HepG2 (cell line): ENCODE measurements around the gene DISP2. TPM values are rescaled to one million over a fixed set of nuclear protein-coding genes. Genes with fewer than 3 reads are reported as not detected.

ENCODE experiments used
- ATAC-seq: fragments of 200-7000 bp; cut with Tn5 transposase; 3 replicates; pipeline ENCODE4 v1.9.1; 2020; ENCODE audit warnings: mild to moderate bottlenecking, moderate library complexity
- BruUV-seq: library from RNA; stranded (reverse); fragments of 400-500 nt; replicated peaks from 2 replicates; lab custom pipeline; 2021; lab: Mats Ljungman, UMichigan
- CTCF ChIA-PET: fragments of 300-600 bp; formaldehyde crosslinking; extraction: SDS; loops from one replicate; lab custom pipeline; 2021; ENCODE audit warnings: low total read pairs, inconsistent platforms, low intra/inter-chr PET ratio; lab: Yijun Ruan, JAX
- POLR2A ChIA-PET: fragments of 350-600 bp; sonication (Branson Sonifier 250); formaldehyde crosslinking; loops from one replicate; lab custom pipeline; 2020; ENCODE audit warnings: antibody characterized with exemption, inconsistent platforms; lab: Yijun Ruan, JAX
- DNase-seq: peaks from one replicate; pipeline ENCODE4 v3.0.0-alpha.2; 2015; ENCODE audit warnings: low spot score
- FAIRE-seq: peaks from 3 replicates; lab custom pipeline; 2011; peaks lifted over from hg19 to GRCh38; lab: Jason Lieb, UNC
- H2AFZ ChIP-seq: one replicate; pipeline ENCODE4 v1.6.1; 2011; ENCODE audit warnings: low read length, inconsistent platforms
- H3K27ac ChIP-seq: fragments of 300-600 bp; 3 replicates; pipeline ENCODE4 v1.8.0; 2011; ENCODE audit warnings: mixed run types, mild to moderate bottlenecking, mixed read lengths, low read length, inconsistent platforms; ENCODE audit not compliant: insufficient read depth; ENCODE audit errors: extremely low read length
- H3K27me3 ChIP-seq, 2 experiments: fragments of 200-600 bp in 1 of 2; 2 replicates in 1 of 2; 3 replicates in 1 of 2; pipeline versions ENCODE4 v1.6.0 to v1.8.0; 2011; ENCODE audit warnings: low read length in 2 of 2, mild to moderate bottlenecking in 2 of 2, moderate library complexity in 2 of 2, inconsistent platforms in 1 of 2; ENCODE audit not compliant: insufficient read depth in 2 of 2, control insufficient read depth in 1 of 2
- H3K36me3 ChIP-seq, 2 experiments: fragments of 200-600 bp in 1 of 2; replicated peaks in 1 of 2; 2 replicates in 1 of 2; 3 replicates in 1 of 2; pipeline versions ENCODE4 v1.5.1 to v1.8.0; 2011; ENCODE audit warnings: low read length in 2 of 2, inconsistent platforms in 1 of 2; ENCODE audit not compliant: insufficient read depth in 2 of 2, control insufficient read depth in 1 of 2
- H3K4me1 ChIP-seq: 2 replicates; pipeline ENCODE4 v1.5.1; 2012; ENCODE audit warnings: low read length, inconsistent platforms; ENCODE audit not compliant: insufficient read depth
- H3K4me2 ChIP-seq: 2 replicates; pipeline ENCODE4 v1.6.0; 2011; ENCODE audit warnings: low read depth, low read length, inconsistent platforms
- H3K4me3 ChIP-seq, 3 experiments: fragments of 200-600 bp in 1 of 3; sonication (generic), shearing (Covaris generic) in 1 of 3; replicated peaks in 1 of 3; 2 replicates each; pipeline ENCODE4 v1.5.1; 2011 to 2016; ENCODE audit warnings: low read length in 3 of 3, inconsistent platforms in 2 of 3, low read depth in 2 of 3, mild to moderate bottlenecking in 2 of 3, control low read depth in 1 of 3, mixed read lengths in 1 of 3; ENCODE audit not compliant: insufficient read depth in 1 of 3
- H3K79me2 ChIP-seq: one replicate; pipeline ENCODE4 v1.6.1; 2011; ENCODE audit warnings: low read length, inconsistent platforms; ENCODE audit not compliant: insufficient read depth
- H3K9ac ChIP-seq: 2 replicates; pipeline ENCODE4 v1.6.0; 2011; ENCODE audit warnings: mild to moderate bottlenecking, low read depth, low read length, inconsistent platforms; ENCODE audit not compliant: insufficient read depth
- H3K9me3 ChIP-seq: 2 replicates; pipeline ENCODE4 v1.5.1; 2012; ENCODE audit warnings: mild to moderate bottlenecking, low read length
- H4K20me1 ChIP-seq: 2 replicates; pipeline ENCODE4 v1.6.0; 2011; ENCODE audit warnings: inconsistent platforms, mild to moderate bottlenecking, low read length, moderate library complexity; ENCODE audit not compliant: insufficient read depth
- FOSL2 ChIP-seq: sonication (generic); formaldehyde crosslinking; IDR thresholded peaks from 2 replicates; pipeline ENCODE4 v1.4.0; 2020; ENCODE audit warnings: missing genetic modification reagents
- HCFC1 ChIP-seq: fragments of 150-350 bp; IDR thresholded peaks from 2 replicates; pipeline ENCODE4 v1.6.1; 2014; ENCODE audit warnings: low read depth, low read length
- SAP130 ChIP-seq: IDR thresholded peaks from 2 replicates; pipeline ENCODE4 v1.6.1; 2016; ENCODE audit warnings: low read depth
- ZNF543 ChIP-seq: sonication (generic); formaldehyde crosslinking; IDR thresholded peaks from 2 replicates; pipeline ENCODE4 v1.4.0; 2020; ENCODE audit warnings: mild to moderate bottlenecking, missing genetic modification reagents
- WGBS: methylation state at CpG from one replicate; pipeline ENCODE4 v1.1.6; 2017; ENCODE audit warnings: low lambda C conversion rate; 5-methylcytosine and 5-hydroxymethylcytosine counted together
- in situ Hi-C: cut with HindIII; loops from 2 replicates; pipeline ENCODE4 v1.10.0; 2017; ENCODE audit warnings: low pct_unique_long_range_greater_than_20kb; ENCODE audit not compliant: extremely low pct_ligation_motif_present
- intact Hi-C: fragments of 100-400 bp; cut with micrococcal nuclease; formaldehyde crosslinking; loops from one replicate; pipeline ENCODE4 v1.10.0; 2022; ENCODE audit not compliant: unreplicated experiment
- polyA plus RNA-seq, 8 experiments: library from polyadenylated mRNA; depleted of rRNA in 3 of 8; stranded (reverse) in 7 of 8; unstranded in 1 of 8; fragments of >200 nt; fragmentation: Illumina TruSeq in 4 of 8; extraction: Trizol in 4 of 8; gene quantifications; 2 replicates each; pipeline versions ENCODE4 v1.2.1 to v1.2.3, GENCODE V29; 2011 to 2016; ENCODE audit warnings: low read depth in 4 of 8, missing spikeins in 1 of 8, mixed read lengths in 1 of 8; ENCODE audit not compliant: insufficient read depth in 1 of 8
- total RNA-seq, 5 experiments: library from RNA; depleted of rRNA; stranded (reverse); fragments of >200 nt; fragmentation: Illumina TruSeq; extraction: Trizol; gene quantifications; 2 replicates each; pipeline ENCODE4 v1.2.3, GENCODE V29; 2016; ENCODE audit warnings: low read depth in 1 of 5

Gene DISP2
- total and polyA plus RNA-seq, 2 of the 13 experiments (the other 11 are each of a cell fraction or from before 2014, with no cell fraction given) = 0.09 to 0.32 TPM

DNA sequence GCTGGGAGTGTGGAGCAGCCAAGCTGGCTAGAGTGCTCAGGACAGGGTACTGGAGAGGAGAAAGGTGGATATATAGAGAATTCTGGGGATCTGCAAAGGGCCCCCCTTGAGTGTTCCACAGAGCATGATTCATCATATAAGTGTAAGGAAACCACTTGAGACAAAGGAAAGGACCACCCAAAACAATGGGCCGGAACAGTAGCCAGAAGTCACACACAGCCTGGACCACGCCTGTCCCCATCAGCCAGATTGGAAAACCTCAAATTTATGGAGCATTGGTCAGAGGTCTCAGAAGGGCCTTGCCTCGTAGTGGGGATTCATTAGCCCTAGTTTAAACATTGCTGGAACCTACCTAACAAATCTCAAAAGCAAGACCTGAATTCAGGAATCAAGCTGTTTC lies 19.6 kb downstream of the DISP2 start:
- ChIA-PET POLR2A (no interaction called here), CTCF (no interaction called here)
- DNase-seq = no peak
- H3K9ac ChIP-seq = no peak overlapping the region
- no peak for FAIRE-seq
- in situ Hi-C loops = no loop called here
- peaks cover 0 to 1% of the 10 kb centered on the region in 2 experiments; a peak in 3 of 5 replicates for H3K27me3 ChIP-seq
- H3K4me2 ChIP-seq = no peak overlapping the region
- no peak overlapping the region for H2AFZ ChIP-seq
- peaks cover 21% of the 10 kb centered on the region for H3K4me1 ChIP-seq
- BruUV-seq = no TSS peak
- no peak for ATAC-seq
- TF ChIP-seq ZNF543 (CRISPR knock-in tag) = no peak
- no peak overlapping the region for H3K27ac ChIP-seq
- H3K4me3 ChIP-seq = no peak overlapping the region
- WGBS = 17% methylated on average over 3 of the region's 3 CpGs
- H3K9me3 ChIP-seq = no peaks in the 10 kb centered on the region
- no peaks in the 10 kb centered on the region for H4K20me1 ChIP-seq
- intact Hi-C loops = no loop called here
- H3K79me2 ChIP-seq = no peaks in the 10 kb centered on the region
- no peaks in the 10 kb centered on the region for H3K36me3 ChIP-seq

GRCh38 chr15:40379374-40379773 lies 21.4 kb downstream of the DISP2 start:
- Histone ChIP-seq H3K9ac (no peak overlapping the region), H3K27me3 (no peaks in the 10 kb centered on the region; a peak in 2 of 5 replicates), H2AFZ (peak overlapping the region; percentile 60), H3K79me2 (peaks cover 14% of the 10 kb centered on the region), H3K27ac (no peak overlapping the region), H3K36me3 (no peaks in the 10 kb centered on the region), H4K20me1 (no peaks in the 10 kb centered on the region), H3K9me3 (no peaks in the 10 kb centered on the region), H3K4me1 (peaks cover 31% of the 10 kb centered on the region), H3K4me2 (peak overlapping the region; percentile 34; the same call in 1 of the 2 replicates), H3K4me3 (no peak overlapping the region)
- FAIRE-seq (no peak), ATAC-seq (no peak), DNase-seq (no peak)
- POLR2A ChIA-PET = no interaction called here
- in situ Hi-C loops (no loop called here), intact Hi-C loops (no loop called here)
- CTCF ChIA-PET = no interaction called here
- TF ChIP-seq HCFC1 = no peak
- BruUV-seq = no TSS peak
- WGBS = 63% methylated on average over 4 of the region's 4 CpGs

GRCh38 chr15:40379853-40380252 lies 21.8 kb downstream of the DISP2 start:
- WGBS = under 1% methylated on average over 4 of the region's 4 CpGs

More at GRCh38 chr15:40379853-40380252, 21.8 kb downstream of the DISP2 start:
- Histone ChIP-seq H3K27me3 (no peaks in the 10 kb centered on the region; a peak in 2 of 5 replicates), H3K4me3 (no peak overlapping the region), H3K9me3 (no peaks in the 10 kb centered on the region), H3K4me2 (peak overlapping the region; percentile 34; the same call in 1 of the 2 replicates), H3K9ac (no peak overlapping the region), H3K4me1 (peaks cover 36% of the 10 kb centered on the region), H3K27ac (no peak overlapping the region), H4K20me1 (no peaks in the 10 kb centered on the region), H2AFZ (peak overlapping the region; percentile 60), H3K36me3 (no peaks in the 10 kb centered on the region), H3K79me2 (peaks cover 18% of the 10 kb centered on the region)
- TF ChIP-seq FOSL2 = peak; percentile 45
- TF ChIP-seq SAP130 (CRISPR knock-in tag) = no peak
- DNase-seq (peak; percentile 41), ATAC-seq (no peak), FAIRE-seq (no peak)
- in situ Hi-C loops (no loop called here), intact Hi-C loops (no loop called here)
- BruUV-seq = no TSS peak
- ChIA-PET CTCF (no interaction called here), POLR2A (no interaction called here)
